ENCODE measurements around the gene AMZ1.

- TF ChIP-seq TAF1 (IDR thresholded peaks at IDR 0.05; ENCODE audit: borderline replicate concordance, insufficient read depth, low read length) (no peak), SIN3A (IDR thresholded peaks at IDR 0.05; ENCODE audit: borderline replicate concordance, insufficient read depth, low read length) (no peak)
Measured at GRCh38 chr7:2680256-2680655, 7.7 kb upstream of the AMZ1 start.
